ENCODE results near the gene HIVEP2.

HIVEP2 gene

GRCh38 chr6:142925575-142926110, 19.3 kb downstream of the HIVEP2 start:
- DNase-seq (ENCODE audit: low spot score): no peak

- DNase-seq (ENCODE audit: low spot score): no peak
Measured at GRCh38 chr6:142918339-142919042, 26.5 kb downstream of the HIVEP2 start.

DNA sequence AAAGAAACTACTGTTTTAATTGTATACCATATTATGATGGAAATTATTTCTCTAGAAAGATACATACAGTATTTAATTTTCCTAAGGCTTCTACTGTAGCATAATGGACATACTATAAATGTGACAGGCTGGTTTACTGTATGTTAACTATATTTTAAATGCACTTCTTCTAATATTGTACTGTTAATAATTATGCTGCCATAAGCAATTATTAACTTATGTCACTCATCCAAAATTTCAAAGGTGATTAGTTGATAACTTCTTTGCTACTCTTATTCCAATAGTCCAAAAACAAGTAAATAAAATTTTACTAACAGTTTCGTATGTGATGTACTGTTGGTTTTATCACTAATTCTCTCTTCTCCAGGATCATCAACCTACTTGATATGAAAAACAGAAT, 28.1 kb downstream of the HIVEP2 start:
- DNase-seq (ENCODE audit: low spot score): no peak

- no peak for DNase-seq (ENCODE audit: low spot score)
Measured at GRCh38 chr6:142914937-142915697, 29.9 kb downstream of the HIVEP2 start.

DNA sequence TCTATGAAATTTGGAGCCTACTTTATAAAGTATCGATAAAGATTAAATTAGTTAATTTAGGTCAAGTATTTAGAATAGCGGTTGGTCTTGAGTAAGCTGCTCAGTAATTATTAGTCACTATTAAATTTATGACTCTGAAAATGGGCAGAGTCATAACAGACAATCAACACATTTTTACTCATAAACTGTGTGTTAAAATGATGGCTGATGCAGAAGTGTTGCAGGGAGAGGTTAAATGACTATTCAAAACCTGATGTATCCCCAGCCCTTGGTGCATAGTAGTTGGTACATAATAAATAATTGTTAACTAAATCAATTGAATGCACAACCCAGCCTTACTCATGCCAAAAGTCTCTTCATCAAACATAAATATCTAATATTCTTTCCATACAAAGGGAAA, 30.6 kb downstream of the HIVEP2 start:
- DNase-seq (ENCODE audit: low spot score): no peak

DNA sequence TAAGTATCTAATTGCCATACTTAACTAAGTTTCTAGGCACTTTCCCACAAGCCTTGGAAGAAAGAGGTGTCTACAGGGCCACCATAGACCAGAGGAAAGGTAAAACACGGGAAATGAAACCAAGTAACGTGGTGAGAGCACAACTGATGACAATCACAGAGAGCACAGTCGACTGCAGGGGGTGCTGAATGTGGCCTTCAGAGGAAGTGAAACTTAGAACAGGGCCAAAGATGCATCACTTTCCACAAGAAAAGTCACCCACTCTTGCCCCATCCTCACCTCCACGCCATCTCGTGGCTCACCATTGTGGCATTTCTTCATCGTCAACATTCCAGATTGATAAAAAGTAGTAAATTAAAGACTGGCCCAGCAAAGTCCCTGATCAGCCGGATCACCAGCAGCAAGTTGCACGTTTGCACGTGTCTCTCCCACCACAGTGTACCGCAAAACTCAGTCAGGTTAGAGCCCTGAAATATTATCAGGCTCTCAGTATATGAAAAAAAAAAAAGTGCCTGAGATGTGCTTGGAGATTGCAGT, 31.4 kb downstream of the HIVEP2 start:
- no peak for DNase-seq (ENCODE audit: low spot score)

DNA sequence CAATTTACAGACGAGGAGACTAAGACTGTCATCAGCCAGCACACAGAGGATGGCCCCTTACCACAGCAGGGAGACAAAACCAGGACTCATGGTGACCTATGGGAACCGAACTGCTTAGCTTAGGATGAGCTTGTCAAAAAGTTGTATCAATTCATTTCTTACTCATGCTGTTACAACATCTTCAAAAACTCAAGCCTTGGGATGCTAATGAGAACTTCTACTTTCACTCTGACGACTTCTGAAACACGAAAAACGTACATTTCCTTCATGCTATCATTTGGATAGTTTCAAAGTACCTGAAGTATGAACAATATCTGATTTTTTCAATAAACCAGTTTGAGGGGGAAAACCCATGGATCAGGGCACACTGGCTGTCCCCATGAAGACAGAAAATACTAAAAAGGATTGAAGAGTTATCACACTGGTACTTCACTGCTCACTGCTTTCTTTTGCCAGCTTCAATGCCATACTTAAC, 31.9 kb downstream of the HIVEP2 start:
- no peak for DNase-seq (ENCODE audit: low spot score)

- DNase-seq (ENCODE audit: low spot score): no peak
Measured at GRCh38 chr6:142912125-142912524, 32.9 kb downstream of the HIVEP2 start.

DNA sequence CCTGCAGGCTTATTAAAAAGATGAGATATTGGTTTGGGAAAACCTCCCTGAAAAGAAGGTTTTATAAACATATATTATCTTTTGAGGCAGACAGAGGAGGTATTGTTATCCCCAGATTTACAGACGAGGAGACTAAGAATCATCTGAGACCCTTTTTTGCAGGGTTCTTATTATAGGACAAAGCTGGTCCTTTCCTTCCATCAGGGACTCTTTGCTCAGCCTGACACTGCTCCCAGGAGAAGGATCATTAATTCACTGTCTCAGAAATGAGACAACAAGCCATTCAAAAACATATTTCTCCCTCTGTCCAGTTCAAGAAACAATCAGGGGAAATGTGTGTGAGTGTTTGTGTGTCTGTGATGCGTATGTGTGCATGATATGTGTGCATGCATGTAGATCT, 33.5 kb downstream of the HIVEP2 start:
- no peak for DNase-seq (ENCODE audit: low spot score)

DNA sequence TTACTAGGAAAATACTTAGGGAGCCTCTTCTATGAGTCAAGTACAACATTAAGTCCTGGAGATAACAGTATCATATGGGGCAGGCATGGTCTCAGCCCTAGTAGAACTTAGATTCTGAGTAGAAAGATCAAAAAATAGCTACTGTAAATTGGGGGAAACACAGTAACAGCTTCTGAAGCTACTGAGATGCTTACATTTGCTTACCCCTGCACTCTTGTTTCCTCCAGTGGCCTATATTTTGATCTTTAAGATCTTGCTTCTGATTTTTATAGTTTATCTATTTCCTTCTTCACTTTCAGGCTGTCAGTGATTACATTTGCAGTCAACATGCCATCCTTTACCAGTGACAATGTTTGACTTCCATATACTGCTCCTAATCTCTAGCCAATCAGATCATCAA, 35.3 kb downstream of the HIVEP2 start:
- DNase-seq (ENCODE audit: low spot score): no peak

DNA sequence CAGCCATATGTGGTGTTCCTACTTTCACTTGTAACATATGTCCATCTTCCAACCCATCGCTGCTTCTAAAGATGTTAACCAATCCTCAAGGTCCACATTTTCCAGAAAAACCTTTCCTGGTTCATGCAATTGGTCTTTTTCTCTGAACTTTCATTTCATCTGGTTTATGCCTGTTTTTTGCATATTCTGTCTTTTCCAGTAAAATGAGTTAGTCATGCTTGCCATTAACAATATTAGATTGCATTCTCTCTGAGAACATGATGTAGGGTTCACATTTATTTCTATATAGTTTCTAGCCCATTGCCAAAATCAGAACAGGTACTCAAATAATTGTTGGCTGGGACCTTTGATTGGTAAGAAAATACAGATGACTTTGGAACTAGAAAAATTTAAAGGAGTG, 36.7 kb downstream of the HIVEP2 start:
- no peak for DNase-seq (ENCODE audit: low spot score)

DNA sequence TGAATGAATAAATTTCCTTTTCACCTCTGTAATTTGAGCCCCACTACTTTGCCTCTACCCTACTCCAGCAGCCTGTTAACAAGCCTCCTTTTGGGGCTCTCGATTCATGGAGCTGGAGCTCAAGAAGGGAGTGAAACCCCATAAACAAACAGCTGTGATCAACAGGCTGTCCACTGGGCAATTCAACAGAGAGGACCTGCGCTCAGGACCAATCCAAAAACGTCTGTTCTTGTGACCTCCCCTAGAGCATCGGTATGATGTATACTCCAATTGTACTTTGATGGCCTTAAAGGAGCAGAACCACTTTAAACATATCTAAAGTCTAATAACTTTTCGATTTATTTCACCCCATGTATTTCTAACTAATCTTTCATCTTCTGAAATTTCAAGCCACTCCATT, 37.4 kb downstream of the HIVEP2 start:
- DNase-seq (ENCODE audit: low spot score): no peak

DNA sequence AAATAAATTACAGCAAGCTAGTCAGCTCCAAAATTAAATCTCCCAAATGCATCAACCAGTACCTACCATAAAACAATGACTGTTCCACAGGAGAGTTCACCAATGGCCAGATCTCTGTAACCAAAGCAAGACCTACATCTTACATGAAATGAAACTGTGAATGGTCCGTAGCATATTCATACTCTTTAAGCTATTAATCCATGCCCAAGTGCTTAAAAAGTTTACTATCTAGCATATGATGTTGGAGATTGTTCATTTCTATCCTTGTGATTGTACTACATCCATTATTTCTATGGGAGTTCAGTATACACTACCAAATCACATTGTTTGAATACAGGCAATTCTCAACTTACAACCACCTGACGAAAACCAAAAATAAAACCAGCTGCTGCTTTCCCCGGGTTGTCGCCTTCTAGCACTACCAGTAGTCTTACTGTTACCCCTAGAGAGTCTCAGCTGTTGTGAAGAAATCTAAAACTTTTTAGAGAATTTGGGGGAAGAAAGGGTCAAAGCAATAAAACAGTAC, 38.0 kb downstream of the HIVEP2 start:
- DNase-seq (ENCODE audit: low spot score): no peak

GRCh38 chr6:142903812-142904211, 41.2 kb downstream of the HIVEP2 start:
- DNase-seq (ENCODE audit: low spot score): no peak

DNA sequence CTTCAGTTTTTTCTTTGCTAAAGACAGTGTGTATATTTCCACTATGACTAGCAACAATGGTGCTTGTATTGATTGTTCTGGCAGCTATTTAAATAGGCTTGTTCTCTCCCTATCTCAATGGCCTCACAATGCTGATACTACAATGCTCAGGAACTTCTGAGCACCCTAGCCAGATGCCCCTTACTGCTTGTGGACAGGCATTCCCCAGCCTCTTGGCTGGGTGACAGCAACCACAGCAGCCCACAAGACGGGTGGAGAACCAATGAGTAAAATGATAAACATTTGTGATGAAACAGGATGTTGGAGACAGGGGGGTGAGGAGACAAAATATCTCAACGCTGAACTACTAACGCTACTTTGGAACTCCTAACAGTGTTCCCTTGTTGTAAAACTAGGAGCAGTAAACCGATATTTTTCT, 42.3 kb downstream of the HIVEP2 start:
- DNase-seq (ENCODE audit: low spot score): no peak

DNA sequence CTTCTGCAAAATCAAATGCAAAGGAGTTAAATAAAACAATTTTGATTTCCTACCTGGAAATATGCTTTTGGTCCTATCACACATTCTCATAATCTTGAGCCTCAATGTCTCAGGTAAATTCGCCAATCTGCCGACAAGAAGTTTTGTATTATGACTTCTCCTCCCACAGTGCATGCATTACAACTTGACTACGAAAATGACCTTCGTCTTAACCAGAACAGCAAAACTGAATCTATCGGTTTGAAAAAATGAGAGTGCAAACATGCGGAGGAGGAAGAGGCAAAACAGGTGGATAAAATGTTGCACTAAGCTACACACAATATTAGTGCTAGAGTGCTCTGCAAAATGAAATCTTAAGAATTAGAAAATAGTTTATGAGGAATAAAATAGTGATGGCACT, 43.4 kb downstream of the HIVEP2 start:
- no peak for DNase-seq (ENCODE audit: low spot score)

GRCh38 chr6:142900227-142900971, 44.6 kb downstream of the HIVEP2 start:
- no peak for DNase-seq (ENCODE audit: low spot score)

- no peak for DNase-seq (ENCODE audit: low spot score)
Measured at GRCh38 chr6:142898927-142899895, 45.8 kb downstream of the HIVEP2 start.

DNA sequence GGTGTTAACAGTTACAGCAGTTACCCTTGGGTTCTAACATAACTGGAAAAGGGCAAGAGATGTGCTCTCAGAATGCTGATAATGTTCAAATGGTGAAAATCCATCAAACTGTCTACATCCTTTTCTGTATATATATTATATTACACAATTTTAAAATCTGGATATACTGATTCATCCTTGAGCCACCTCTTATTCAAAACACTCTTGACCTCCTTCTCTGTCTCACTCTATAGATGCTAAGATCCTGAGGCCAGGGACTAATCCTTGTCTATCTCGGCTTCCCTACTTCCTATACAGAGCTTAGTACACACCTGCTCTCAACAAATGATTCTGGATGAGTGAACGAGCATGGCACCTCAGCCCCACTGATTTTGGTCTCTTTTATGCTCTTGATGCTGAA, 47.3 kb downstream of the HIVEP2 start:
- no peak for DNase-seq (ENCODE audit: low spot score)

DNA sequence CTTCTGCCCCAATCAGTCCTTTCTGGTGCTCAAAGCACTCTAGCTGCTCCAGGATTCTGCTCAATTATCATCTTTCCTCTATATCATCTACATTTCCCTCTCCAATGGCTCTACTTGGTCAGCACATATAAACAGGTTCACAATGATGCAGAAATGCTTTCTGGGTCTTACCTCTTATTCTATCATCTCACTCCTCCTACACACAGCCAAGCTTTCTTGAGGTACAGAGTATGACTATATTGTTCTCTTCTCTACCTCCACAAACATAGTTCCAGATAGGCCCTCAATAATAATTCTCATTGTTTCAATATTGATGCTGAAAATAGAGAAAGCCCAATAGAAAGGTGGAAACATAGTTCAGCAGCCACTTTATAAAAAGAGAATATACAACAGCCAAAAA, 48.2 kb downstream of the HIVEP2 start:
- no peak for DNase-seq (ENCODE audit: low spot score)

GRCh38 chr6:142893088-142893487, 51.9 kb downstream of the HIVEP2 start:
- no peak for DNase-seq (ENCODE audit: low spot score)
